ENCODE data around the gene IL18. TPM values are rescaled to one million over a fixed set of nuclear protein-coding genes. Genes with fewer than 3 reads are reported as not detected.
"Not testable (repeated sequence)": the region's sequence is repeated elsewhere in the genome, so short reads cannot be mapped to it uniquely, and the experiment has no call there.

IL18 gene
- total RNA-seq, result not detected

- intact Hi-C loops (cut with micrococcal nuclease), result no loop called here
- H3K9me3 Mint-ChIP-seq, result no peaks in the 10 kb centered on the region
- H3K27ac Mint-ChIP-seq, result no peak within 1 kb of the TSS
- H3K27me3 Mint-ChIP-seq, result peaks cover 18% of the 10 kb centered on the region
- DNase-seq, result no peak
- CTCF ChIA-PET, result no interaction called here
- POLR2A ChIA-PET, result no interaction called here
- H3K4me1 Mint-ChIP-seq (ENCODE audit: low read depth), result no peaks in the 10 kb centered on the region
- H3K4me3 Mint-ChIP-seq, result no peak within 1 kb of the TSS
- no peaks in the 10 kb centered on the region for H3K36me3 Mint-ChIP-seq
Measured at GRCh38 chr11:112163875-112164685, at the start of gene IL18. Gene IL18 (minus strand): TSS chr11:112164094. CDS start chr11:112155053, 9,041 bp downstream.

GRCh38 chr11:112212710-112213109 lies 48.8 kb upstream of the IL18 start:
- no peaks in the 10 kb centered on the region for H3K36me3 Mint-ChIP-seq
- ChIA-PET CTCF (interaction anchor here (0.6 kb wide), 1 partner anchor 100 kb away, joined by 4 read pairs; no protein-coding TSS in a partner anchor), POLR2A (no interaction called here)
- no peak overlapping the region for H3K4me3 Mint-ChIP-seq
- peaks cover 2% of the 10 kb centered on the region for H3K4me1 Mint-ChIP-seq (ENCODE audit: low read depth)
- DNase-seq, result no peak
- H3K27ac Mint-ChIP-seq, result no peak overlapping the region
- no peaks in the 10 kb centered on the region for H3K9me3 Mint-ChIP-seq
- H3K27me3 Mint-ChIP-seq, result peaks cover 2% of the 10 kb centered on the region
- intact Hi-C loops (cut with micrococcal nuclease), result loop anchor here (10.0 kb wide), 1 partner anchor 342 kb away; no protein-coding TSS in a partner anchor

- Mint-ChIP-seq H3K4me3 (no peak overlapping the region), H3K27ac (no peak overlapping the region), H3K4me1 (ENCODE audit: low read depth) (peaks cover 2% of the 10 kb centered on the region), H3K27me3 (peaks cover 2% of the 10 kb centered on the region), H3K36me3 (no peaks in the 10 kb centered on the region), H3K9me3 (no peaks in the 10 kb centered on the region)
- no peak for DNase-seq
- POLR2A ChIA-PET, result no interaction called here
- intact Hi-C loops (cut with micrococcal nuclease), result loop anchor here (10.0 kb wide), 1 partner anchor 343 kb away; no protein-coding TSS in a partner anchor
- CTCF ChIA-PET, result no interaction called here
Measured at GRCh38 chr11:112212290-112212689, 48.4 kb upstream of the IL18 start.

- Mint-ChIP-seq H3K36me3 (no peaks in the 10 kb centered on the region), H3K27ac (no peak overlapping the region), H3K27me3 (peaks cover 2% of the 10 kb centered on the region), H3K9me3 (no peaks in the 10 kb centered on the region), H3K4me3 (no peak overlapping the region), H3K4me1 (ENCODE audit: low read depth) (peaks cover 2% of the 10 kb centered on the region)
- intact Hi-C loops (cut with micrococcal nuclease), result loop anchor here (10.0 kb wide), 1 partner anchor 343 kb away; no protein-coding TSS in a partner anchor
- DNase-seq, result no peak
- ChIA-PET POLR2A (no interaction called here), CTCF (no interaction called here)
Measured at GRCh38 chr11:112211536-112211935, 47.6 kb upstream of the IL18 start.

- no peak for DNase-seq
- intact Hi-C loops (cut with micrococcal nuclease), result loop anchor here (10.0 kb wide), 1 partner anchor 344 kb away; no protein-coding TSS in a partner anchor
- Mint-ChIP-seq H3K9me3 (no peaks in the 10 kb centered on the region), H3K27me3 (peaks cover 2% of the 10 kb centered on the region), H3K4me3 (no peak overlapping the region), H3K4me1 (ENCODE audit: low read depth) (peaks cover 2% of the 10 kb centered on the region), H3K36me3 (no peaks in the 10 kb centered on the region), H3K27ac (no peak overlapping the region)
- ChIA-PET POLR2A (no interaction called here), CTCF (no interaction called here)
Measured at GRCh38 chr11:112210890-112211289, 47.0 kb upstream of the IL18 start.

GRCh38 chr11:112206071-112206470 lies 42.2 kb upstream of the IL18 start:
- ChIA-PET POLR2A (no interaction called here), CTCF (no interaction called here)
- Mint-ChIP-seq H3K27ac (no peak overlapping the region), H3K9me3 (no peaks in the 10 kb centered on the region), H3K4me3 (no peak overlapping the region), H3K27me3 (no peaks in the 10 kb centered on the region), H3K36me3 (no peaks in the 10 kb centered on the region), H3K4me1 (ENCODE audit: low read depth) (no peaks in the 10 kb centered on the region)
- intact Hi-C loops (cut with micrococcal nuclease), result no loop called here
- no peak for DNase-seq

- DNase-seq, result no peak
- Mint-ChIP-seq H3K9me3 (no peaks in the 10 kb centered on the region), H3K36me3 (no peaks in the 10 kb centered on the region), H3K4me3 (no peak overlapping the region), H3K27ac (no peak overlapping the region), H3K4me1 (ENCODE audit: low read depth) (no peaks in the 10 kb centered on the region), H3K27me3 (no peaks in the 10 kb centered on the region)
- intact Hi-C loops (cut with micrococcal nuclease), result no loop called here
- ChIA-PET CTCF (interaction anchor here (1.5 kb wide), 1 partner anchor 86 kb away, joined by 5 read pairs; no protein-coding TSS in a partner anchor), POLR2A (no interaction called here)
Measured at GRCh38 chr11:112200252-112200651, 36.4 kb upstream of the IL18 start.

- intact Hi-C loops (cut with micrococcal nuclease); POLR2A ChIA-PET; H3K4me3 Mint-ChIP-seq; H3K27me3 Mint-ChIP-seq; H3K27ac Mint-ChIP-seq; H3K9me3 Mint-ChIP-seq; H3K36me3 Mint-ChIP-seq; H3K4me1 Mint-ChIP-seq (ENCODE audit: low read depth); DNase-seq: not testable (repeated sequence)
- CTCF ChIA-PET, result interaction anchor here (1.0 to 1.5 kb wide), 2 partner anchors 20 to 85 kb away, joined by 3 to 5 read pairs; no protein-coding TSS in a partner anchor
Measured at GRCh38 chr11:112199101-112199500, 35.2 kb upstream of the IL18 start.

- POLR2A ChIA-PET, result no interaction called here
- no peaks in the 10 kb centered on the region for H3K4me1 Mint-ChIP-seq (ENCODE audit: low read depth)
- H3K36me3 Mint-ChIP-seq, result no peaks in the 10 kb centered on the region
- DNase-seq, result no peak
- no peak overlapping the region for H3K4me3 Mint-ChIP-seq
- no peak overlapping the region for H3K27ac Mint-ChIP-seq
- no peaks in the 10 kb centered on the region for H3K9me3 Mint-ChIP-seq
- intact Hi-C loops (cut with micrococcal nuclease), result no loop called here
- no peaks in the 10 kb centered on the region for H3K27me3 Mint-ChIP-seq
- CTCF ChIA-PET, result no interaction called here
Measured at GRCh38 chr11:112196519-112197087, 32.7 kb upstream of the IL18 start.

- Mint-ChIP-seq H3K27me3 (no peaks in the 10 kb centered on the region), H3K36me3 (no peaks in the 10 kb centered on the region), H3K4me1 (ENCODE audit: low read depth) (no peaks in the 10 kb centered on the region), H3K4me3 (no peak overlapping the region), H3K27ac (no peak overlapping the region), H3K9me3 (no peaks in the 10 kb centered on the region)
- CTCF ChIA-PET, result no interaction called here
- intact Hi-C loops (cut with micrococcal nuclease), result no loop called here
- POLR2A ChIA-PET, result no interaction called here
- DNase-seq, result no peak
Measured at GRCh38 chr11:112195951-112196351, 32.1 kb upstream of the IL18 start.

- H3K9me3 Mint-ChIP-seq; H3K4me1 Mint-ChIP-seq (ENCODE audit: low read depth); POLR2A ChIA-PET; H3K27me3 Mint-ChIP-seq; H3K4me3 Mint-ChIP-seq; intact Hi-C loops (cut with micrococcal nuclease); H3K36me3 Mint-ChIP-seq; CTCF ChIA-PET; H3K27ac Mint-ChIP-seq; DNase-seq: not testable (repeated sequence)
Measured at GRCh38 chr11:112195113-112195512, 31.2 kb upstream of the IL18 start.

- DNase-seq, result no peak
- H3K4me1 Mint-ChIP-seq (ENCODE audit: low read depth), result no peaks in the 10 kb centered on the region
- no peak overlapping the region for H3K4me3 Mint-ChIP-seq
- H3K36me3 Mint-ChIP-seq, result no peaks in the 10 kb centered on the region
- ChIA-PET CTCF (no interaction called here), POLR2A (no interaction called here)
- peaks cover 10% of the 10 kb centered on the region for H3K27me3 Mint-ChIP-seq
- no peaks in the 10 kb centered on the region for H3K9me3 Mint-ChIP-seq
- H3K27ac Mint-ChIP-seq, result no peak overlapping the region
- intact Hi-C loops (cut with micrococcal nuclease), result no loop called here
Measured at GRCh38 chr11:112186304-112186703, 22.4 kb upstream of the IL18 start.

GRCh38 chr11:112185883-112186282 lies 22.0 kb upstream of the IL18 start:
- Mint-ChIP-seq H3K27me3 (peaks cover 11% of the 10 kb centered on the region), H3K27ac (no peak overlapping the region), H3K36me3 (no peaks in the 10 kb centered on the region), H3K9me3 (no peaks in the 10 kb centered on the region), H3K4me1 (ENCODE audit: low read depth) (no peaks in the 10 kb centered on the region), H3K4me3 (no peak overlapping the region)
- ChIA-PET CTCF (no interaction called here), POLR2A (no interaction called here)
- DNase-seq, result no peak
- intact Hi-C loops (cut with micrococcal nuclease), result no loop called here
